ENCODE data around the gene PHF1. TPM values are rescaled to one million over a fixed set of nuclear protein-coding genes. Genes with fewer than 3 reads are reported as not detected.
A peak's percentile ranks its signal among the peaks of the same experiment; 100 is the strongest.

Gene PHF1
- total RNA-seq, 4 donors from 2014 or later = 68.5 to 91.5 (median 84.9) TPM

DNA sequence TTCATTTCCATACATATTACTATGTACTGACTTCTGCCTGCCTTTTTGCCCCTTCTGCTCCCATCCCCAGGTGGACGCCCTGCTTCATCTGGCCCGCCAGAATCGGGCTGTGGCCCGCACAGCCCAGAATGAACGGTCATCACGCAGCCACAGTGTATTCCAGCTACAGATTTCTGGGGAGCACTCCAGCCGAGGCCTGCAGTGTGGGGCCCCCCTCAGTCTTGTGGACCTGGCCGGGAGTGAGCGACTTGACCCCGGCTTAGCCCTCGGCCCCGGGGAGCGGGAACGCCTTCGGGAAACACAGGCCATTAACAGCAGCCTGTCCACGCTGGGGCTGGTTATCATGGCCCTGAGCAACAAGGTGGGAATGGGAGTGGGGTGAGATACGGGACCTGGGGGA is 4.7 kb upstream of the PHF1 start:
- intact Hi-C loops (cut with DNase I) = no loop called here
- WGBS = 94% methylated on average over 8 of the region's 17 CpGs
- Histone ChIP-seq H3K4me1 (peaks cover 0 to 9% (median 8%) of the 10 kb centered on the region in 4 donors), H3K27ac (replicated peaks in 1 of 4) (no peak overlapping the region), H3K27me3 (no peaks in the 10 kb centered on the region), H3K4me3 (no peak overlapping the region), H3K9me3 (no peaks in the 10 kb centered on the region), H3K36me3 (no peaks in the 10 kb centered on the region)
- no peak for TF ChIP-seq EP300 (IDR thresholded peaks at IDR 0.05)
- no peak for DNase-seq (ENCODE audit: extremely low spot score)

DNA sequence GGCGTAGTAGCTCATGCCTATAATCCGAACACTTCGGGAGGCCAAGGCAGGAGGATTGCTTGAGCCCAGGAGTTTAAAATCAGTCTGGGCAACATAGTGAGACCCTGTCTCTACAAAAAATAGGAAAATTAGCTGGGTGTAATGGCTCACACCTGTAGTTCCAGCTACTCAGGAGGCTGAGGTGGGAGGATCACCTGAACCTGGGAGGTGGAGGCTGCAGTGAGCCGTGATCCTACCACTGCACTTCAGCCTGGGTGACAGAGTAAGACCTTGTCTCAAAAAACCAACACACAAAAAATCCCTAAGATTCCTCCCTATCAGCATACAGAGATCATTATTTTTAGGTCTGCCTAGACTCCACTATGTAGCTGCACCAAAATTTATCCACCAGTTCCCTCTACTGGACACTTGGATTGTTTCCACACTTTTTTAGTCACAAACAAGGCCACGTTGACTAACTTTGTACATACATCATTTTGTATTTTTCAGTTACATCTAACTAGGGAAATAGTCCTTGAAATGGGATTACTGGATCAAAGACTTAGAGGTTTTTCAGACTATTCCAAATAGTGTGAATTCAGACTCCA is 3.6 kb upstream of the PHF1 start:
- no peak overlapping the region for H3K4me3 ChIP-seq
- no peak for TF ChIP-seq EP300 (IDR thresholded peaks at IDR 0.05)
- TF ChIP-seq POLR2AphosphoS5 (IDR thresholded peaks at IDR 0.05) = no peak
- TF ChIP-seq, protein P1, sequence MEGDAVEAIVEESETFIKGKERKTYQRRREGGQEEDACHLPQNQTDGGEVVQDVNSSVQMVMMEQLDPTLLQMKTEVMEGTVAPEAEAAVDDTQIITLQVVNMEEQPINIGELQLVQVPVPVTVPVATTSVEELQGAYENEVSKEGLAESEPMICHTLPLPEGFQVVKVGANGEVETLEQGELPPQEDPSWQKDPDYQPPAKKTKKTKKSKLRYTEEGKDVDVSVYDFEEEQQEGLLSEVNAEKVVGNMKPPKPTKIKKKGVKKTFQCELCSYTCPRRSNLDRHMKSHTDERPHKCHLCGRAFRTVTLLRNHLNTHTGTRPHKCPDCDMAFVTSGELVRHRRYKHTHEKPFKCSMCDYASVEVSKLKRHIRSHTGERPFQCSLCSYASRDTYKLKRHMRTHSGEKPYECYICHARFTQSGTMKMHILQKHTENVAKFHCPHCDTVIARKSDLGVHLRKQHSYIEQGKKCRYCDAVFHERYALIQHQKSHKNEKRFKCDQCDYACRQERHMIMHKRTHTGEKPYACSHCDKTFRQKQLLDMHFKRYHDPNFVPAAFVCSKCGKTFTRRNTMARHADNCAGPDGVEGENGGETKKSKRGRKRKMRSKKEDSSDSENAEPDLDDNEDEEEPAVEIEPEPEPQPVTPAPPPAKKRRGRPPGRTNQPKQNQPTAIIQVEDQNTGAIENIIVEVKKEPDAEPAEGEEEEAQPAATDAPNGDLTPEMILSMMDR (IDR thresholded peaks at IDR 0.05) = no peak
- TF ChIP-seq POLR2A (IDR thresholded peaks at IDR 0.05; ENCODE audit: low read depth) = no peak
- H3K4me1 ChIP-seq = peaks cover 8 to 19% (median 18%) of the 10 kb centered on the region in 4 donors
- WGBS = 84% methylated on average over 5 of the region's 5 CpGs
- peaks cover 0 to 2% (median 2%) of the 10 kb centered on the region in 4 donors for H3K36me3 ChIP-seq
- no peaks in the 10 kb centered on the region for H3K27me3 ChIP-seq
- no peak overlapping the region for H3K27ac ChIP-seq (replicated peaks in 1 of 4)
- intact Hi-C loops (cut with DNase I) = no loop called here
- DNase-seq (ENCODE audit: extremely low spot score) = no peak
- H3K9me3 ChIP-seq = no peaks in the 10 kb centered on the region

DNA sequence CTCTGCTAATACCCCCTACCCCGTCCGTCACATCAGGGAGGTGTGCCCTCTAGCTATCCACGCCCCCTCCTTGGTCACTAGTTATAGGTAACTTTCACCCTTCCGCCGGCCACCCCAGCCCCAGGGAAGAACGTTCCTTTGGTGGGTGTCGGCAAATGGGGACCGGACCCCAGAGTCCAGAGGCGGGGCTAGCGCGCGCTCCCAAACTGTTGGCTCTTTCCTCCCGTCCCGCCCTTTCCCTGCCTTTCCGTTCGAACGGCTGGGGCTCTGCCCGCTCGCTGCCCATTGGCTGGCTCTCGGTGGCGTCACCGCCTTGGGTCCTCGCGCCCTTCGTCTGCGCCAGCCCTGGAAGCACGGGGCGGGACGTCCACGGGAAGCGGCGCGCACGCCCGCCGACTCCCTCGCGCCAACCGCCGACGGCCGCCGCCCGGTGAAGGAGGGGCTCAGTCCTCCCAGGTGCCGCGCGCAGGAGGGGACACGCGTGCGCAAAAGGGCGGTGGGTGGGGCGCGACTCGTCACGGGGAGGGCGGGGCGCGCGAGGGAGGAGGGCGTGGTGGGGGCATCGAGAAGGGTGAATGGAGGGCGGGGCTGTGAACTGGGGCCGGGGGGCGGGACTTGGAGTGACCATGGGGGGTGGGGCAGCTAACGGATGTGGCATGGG is 634 bp upstream of the PHF1 start:
- Histone ChIP-seq H3K4me1 (peaks cover 12 to 49% (median 46%) of the 10 kb centered on the region in 4 donors), H3K9me3 (no peaks in the 10 kb centered on the region), H3K4me3 (peak overlapping the region; percentile 99 to 100 (median 100)), H3K27me3 (no peaks in the 10 kb centered on the region), H3K36me3 (peaks cover 24 to 32% (median 31%) of the 10 kb centered on the region in 4 donors), H3K27ac (replicated peaks in 1 of 4) (peak overlapping the region; percentile 97 to 100 (median 100))
- WGBS = 0% methylated on average over 19 of the region's 65 CpGs
- TF ChIP-seq POLR2A (IDR thresholded peaks at IDR 0.05; ENCODE audit: low read depth) (peak; percentile 55), EP300 (IDR thresholded peaks at IDR 0.05) (peak; percentile 41), POLR2AphosphoS5 (IDR thresholded peaks at IDR 0.05) (peak; percentile 77 to 96)
- TF ChIP-seq, protein P1 (IDR thresholded peaks at IDR 0.05) = peak in 1 of 3 experiments; percentile 6
- DNase-seq (ENCODE audit: extremely low spot score) = peak; percentile 99
- intact Hi-C loops (cut with DNase I) = no loop called here

DNA sequence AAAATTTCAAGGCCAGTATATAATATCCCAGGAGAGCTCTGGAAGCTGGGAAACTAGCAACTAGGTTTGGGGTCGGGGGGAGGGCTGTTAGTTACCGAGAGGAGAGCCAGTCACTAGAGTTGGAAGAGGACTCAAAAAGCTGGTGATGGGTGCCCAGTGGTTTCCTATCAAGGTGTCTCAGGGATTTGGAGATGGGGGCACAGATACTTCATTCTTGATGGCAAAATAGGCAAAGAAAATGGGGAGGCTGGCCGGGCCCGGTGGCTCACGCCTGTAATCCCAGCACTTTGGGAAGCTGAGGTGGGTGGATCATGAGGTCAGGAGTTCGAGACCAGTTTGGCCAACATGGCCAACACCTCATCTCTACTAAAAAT is 805 bp downstream of the PHF1 start:
- TF ChIP-seq, protein P1 (IDR thresholded peaks at IDR 0.05) = no peak
- TF ChIP-seq EP300 (IDR thresholded peaks at IDR 0.05) (no peak), POLR2AphosphoS5 (IDR thresholded peaks at IDR 0.05) (no peak), POLR2A (IDR thresholded peaks at IDR 0.05; ENCODE audit: low read depth) (no peak)
- peak overlapping the region; percentile 99 to 100 (median 100) for H3K4me3 ChIP-seq
- H3K36me3 ChIP-seq = peaks cover 24 to 46% (median 45%) of the 10 kb centered on the region in 4 donors
- peaks cover 18 to 63% (median 60%) of the 10 kb centered on the region in 4 donors for H3K4me1 ChIP-seq
- intact Hi-C loops (cut with DNase I) = no loop called here
- peak overlapping the region; percentile 97 to 100 (median 100) for H3K27ac ChIP-seq (replicated peaks in 1 of 4)
- no peaks in the 10 kb centered on the region for H3K9me3 ChIP-seq
- no peaks in the 10 kb centered on the region for H3K27me3 ChIP-seq
- DNase-seq (ENCODE audit: extremely low spot score) = no peak
- WGBS = 43% methylated on average over 6 of the region's 6 CpGs

DNA sequence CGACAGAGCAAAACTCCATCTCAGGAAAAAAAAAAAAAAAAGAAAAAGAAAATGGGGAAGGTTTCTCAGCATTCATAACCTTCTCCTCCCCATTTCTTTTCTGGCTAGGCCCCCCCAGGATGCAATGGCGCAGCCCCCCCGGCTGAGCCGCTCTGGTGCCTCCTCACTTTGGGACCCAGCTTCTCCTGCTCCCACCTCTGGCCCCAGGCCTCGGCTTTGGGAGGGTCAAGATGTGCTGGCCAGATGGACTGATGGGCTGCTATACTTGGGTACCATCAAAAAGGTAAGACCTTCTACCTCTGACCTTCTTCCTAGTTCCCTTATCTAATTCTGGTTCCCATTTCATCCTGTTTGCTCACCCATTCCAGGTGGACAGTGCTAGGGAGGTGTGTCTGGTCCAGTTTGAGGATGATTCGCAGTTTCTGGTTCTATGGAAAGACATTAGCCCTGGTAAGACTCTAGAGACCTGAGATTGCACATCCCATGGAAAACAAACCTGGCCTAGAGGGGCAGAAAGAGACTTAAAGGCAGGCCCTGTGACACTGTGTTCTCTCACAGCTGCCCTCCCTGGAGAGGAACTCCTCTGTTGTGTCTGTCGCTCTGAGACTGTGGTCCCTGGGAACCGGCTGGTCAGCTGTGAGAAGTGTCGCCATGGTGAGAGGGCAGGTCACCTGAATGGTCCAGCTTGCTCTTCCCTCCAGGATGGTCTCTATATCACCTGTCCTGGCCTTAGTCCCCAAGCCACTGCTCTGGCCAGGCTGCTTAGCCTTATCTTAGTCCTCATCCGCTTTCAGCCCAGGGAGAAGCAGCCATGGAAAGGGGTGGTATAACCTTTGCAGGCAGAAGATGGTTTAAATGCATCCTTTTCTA is 1.6 kb downstream of the PHF1 start:
- Histone ChIP-seq H3K27me3 (no peaks in the 10 kb centered on the region), H3K27ac (replicated peaks in 1 of 4) (peak overlapping the region; percentile 97 to 100 (median 100)), H3K9me3 (no peaks in the 10 kb centered on the region), H3K4me1 (peaks cover 25 to 71% (median 68%) of the 10 kb centered on the region in 4 donors), H3K4me3 (peak overlapping the region; percentile 99 to 100 (median 100)), H3K36me3 (peaks cover 24 to 47% (median 46%) of the 10 kb centered on the region in 4 donors)
- no peak for TF ChIP-seq EP300 (IDR thresholded peaks at IDR 0.05)
- TF ChIP-seq POLR2A (IDR thresholded peaks at IDR 0.05; ENCODE audit: low read depth) = no peak
- TF ChIP-seq POLR2AphosphoS5 (IDR thresholded peaks at IDR 0.05) = no peak
- TF ChIP-seq, protein P1 (IDR thresholded peaks at IDR 0.05) = no peak
- intact Hi-C loops (cut with DNase I) = no loop called here
- WGBS = 89% methylated on average over 10 of the region's 10 CpGs
- DNase-seq (ENCODE audit: extremely low spot score) = no peak

All from esophagus muscularis mucosa (tissue), 4 donors.